Gastrocnemius medialis (tissue), 4 donors: ENCODE measurements around the gene ZNF33A. TPM values are rescaled to one million over a fixed set of nuclear protein-coding genes. Genes with fewer than 3 reads are reported as not detected.
"Not testable (repeated sequence)": the region's sequence is repeated elsewhere in the genome, so short reads cannot be mapped to it uniquely, and the experiment has no call there.

Experiments
- ATAC-seq, 2 donors: fragments of 150-250 bp; one replicate each; pipeline ENCODE4 v1.9.1; 2016
- DNase-seq, 2 donors: peaks; one replicate each; pipeline ENCODE4 v3.0.0-alpha.2; 2019
- H3K27ac ChIP-seq, 4 donors: fragments of 200-600 bp; sonication (generic); 1 replicate in 1 of 4; 2 replicates in 3 of 4; pipeline ENCODE4 v1.5.1; 2016 to 2018; ENCODE audit warnings: mild to moderate bottlenecking in 2 of 4, moderate library complexity in 1 of 4
- H3K27me3 ChIP-seq, 3 donors: fragments of 200-600 bp; sonication (generic) in 2 of 3; 1 replicate in 1 of 3; 2 replicates in 2 of 3; pipeline versions ENCODE4 v1.5.1 to v1.6.0; 2016 to 2019; ENCODE audit warnings: mild to moderate bottlenecking in 1 of 3, moderate library complexity in 1 of 3
- H3K36me3 ChIP-seq, 2 donors: fragments of 200-600 bp; sonication (generic) in 1 of 2; one replicate each; pipeline ENCODE4 v1.5.1; 2017 to 2018
- H3K4me1 ChIP-seq, 2 donors: fragments of 200-600 bp; sonication (generic) in 1 of 2; one replicate each; pipeline ENCODE4 v1.5.1; 2016 to 2017; ENCODE audit warnings: mild to moderate bottlenecking in 2 of 2
- H3K4me3 ChIP-seq, 4 donors: fragments of 200-600 bp; sonication (generic) in 3 of 4; 1 replicate in 1 of 4; 2 replicates in 3 of 4; pipeline ENCODE4 v1.5.1; 2016 to 2019; ENCODE audit warnings: mild to moderate bottlenecking in 2 of 4
- H3K9me3 ChIP-seq, 3 donors: fragments of 200-600 bp; sonication (generic) in 2 of 3; 1 replicate in 1 of 3; 2 replicates in 2 of 3; pipeline ENCODE4 v1.5.1; 2016 to 2019
- CTCF ChIP-seq, 5 experiments: fragments of 450-650 bp in 3 of 5; fragments of 200-600 bp in 2 of 5; sonication (generic) in 2 of 5; IDR thresholded peaks in 4 of 5; conservative IDR thresholded peaks in 1 of 5; 1 replicate in 4 of 5; 2 replicates in 1 of 5; pipeline ENCODE4 v1.5.1; 2016 to 2019; ENCODE audit warnings: antibody characterized with exemption in 5 of 5, mild to moderate bottlenecking in 3 of 5, moderate library complexity in 3 of 5
- POLR2A ChIP-seq, 2 donors: fragments of 450-650 bp; IDR thresholded peaks; one replicate each; pipeline ENCODE4 v1.6.1; 2017; ENCODE audit warnings: antibody characterized with exemption in 2 of 2, mild to moderate bottlenecking in 2 of 2, moderate library complexity in 2 of 2
- in situ Hi-C, 4 donors: fragments of 200-750 bp; cut with MboI; loops; one replicate each; pipeline versions ENCODE4 v1.15.0 to v1.8.0; 2017; ENCODE audit warnings: low sequenced_read_pairs in 4 of 4
- intact Hi-C: fragments of 100-400 bp; cut with DNase I; formaldehyde crosslinking; loops from one replicate; pipeline ENCODE4 v1.15.1; 2023; ENCODE audit warnings: low total_unique reads
- total RNA-seq, 4 donors: library from RNA; depleted of rRNA; stranded (reverse); fragments of >200 nt; gene quantifications; one replicate each; pipeline versions ENCODE4 v1.1.0 to v1.2.3, GENCODE V29; 2016

Gene ZNF33A
- total RNA-seq, 4 donors from 2014 or later = 14.3 to 31.1 (median 16.8) TPM

GRCh38 chr10:38003026-38003425 is 7.4 kb upstream of the ZNF33A start:
- no peak for DNase-seq
- no peak overlapping the region for H3K4me3 ChIP-seq
- H3K27me3 ChIP-seq = no peaks in the 10 kb centered on the region
- in situ Hi-C loops = no loop called here
- ATAC-seq = no peak
- intact Hi-C loops = no loop called here
- H3K9me3 ChIP-seq = no peaks in the 10 kb centered on the region
- no peaks in the 10 kb centered on the region for H3K4me1 ChIP-seq
- H3K27ac ChIP-seq = no peak overlapping the region
- TF ChIP-seq CTCF (IDR thresholded peaks at IDR 0.05 in 4 of 5, conservative IDR thresholded peaks at IDR 0.05 in 1 of 5) (no peak), POLR2A (IDR thresholded peaks at IDR 0.05) (no peak)
- no peaks in the 10 kb centered on the region for H3K36me3 ChIP-seq

- Histone ChIP-seq H3K9me3 (no peaks in the 10 kb centered on the region), H3K4me1 (no peaks in the 10 kb centered on the region), H3K4me3 (no peak overlapping the region), H3K36me3 (no peaks in the 10 kb centered on the region), H3K27me3 (no peaks in the 10 kb centered on the region), H3K27ac (no peak overlapping the region)
- DNase-seq (no peak), ATAC-seq (no peak)
- in situ Hi-C loops = no loop called here
- TF ChIP-seq CTCF (IDR thresholded peaks at IDR 0.05 in 4 of 5, conservative IDR thresholded peaks at IDR 0.05 in 1 of 5) = no peak
- no peak for TF ChIP-seq POLR2A (IDR thresholded peaks at IDR 0.05)
- intact Hi-C loops = no loop called here
Measured at GRCh38 chr10:38003588-38003987, 6.9 kb upstream of the ZNF33A start.

DNA sequence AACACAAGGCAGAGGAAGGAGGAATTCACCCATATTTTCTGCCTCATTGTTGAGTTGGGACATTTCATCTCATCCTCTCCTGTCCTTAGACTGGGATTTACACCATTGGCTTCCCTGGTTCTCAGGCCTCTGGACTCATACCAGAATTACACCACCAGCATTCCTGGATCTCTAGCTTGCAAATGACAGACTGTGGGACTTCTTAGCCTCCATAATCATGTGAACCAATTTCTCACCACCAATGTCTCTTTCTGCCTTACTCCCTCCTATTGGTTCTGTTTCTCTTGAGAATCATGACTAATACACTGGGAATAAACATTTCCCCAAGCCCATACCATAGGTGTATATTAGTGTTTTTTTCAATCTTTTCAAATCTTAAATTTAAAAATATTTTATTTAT is 2.9 kb upstream of the ZNF33A start:
- no peaks in the 10 kb centered on the region for H3K27me3 ChIP-seq
- DNase-seq = no peak
- no peak for ATAC-seq
- peaks cover 9 to 10% of the 10 kb centered on the region in 2 donors for H3K4me1 ChIP-seq
- TF ChIP-seq POLR2A (IDR thresholded peaks at IDR 0.05) = no peak
- no peak for TF ChIP-seq CTCF (IDR thresholded peaks at IDR 0.05 in 4 of 5, conservative IDR thresholded peaks at IDR 0.05 in 1 of 5)
- peaks cover 0 to 1% of the 10 kb centered on the region in 2 donors for H3K36me3 ChIP-seq
- intact Hi-C loops = no loop called here
- H3K27ac ChIP-seq = no peak overlapping the region
- no peaks in the 10 kb centered on the region for H3K9me3 ChIP-seq
- H3K4me3 ChIP-seq = no peak overlapping the region
- in situ Hi-C loops = loop anchor here in 1 of 4 donors (5.0 kb wide), 1 partner anchor 35 kb away; no protein-coding TSS in a partner anchor

GRCh38 chr10:38007991-38008390 is 2.5 kb upstream of the ZNF33A start:
- no peak for ATAC-seq
- peaks cover 0 to 5% of the 10 kb centered on the region in 2 donors for H3K36me3 ChIP-seq
- H3K27ac ChIP-seq = no peak overlapping the region
- no peak for DNase-seq
- no peaks in the 10 kb centered on the region for H3K9me3 ChIP-seq
- intact Hi-C loops (no loop called here), in situ Hi-C loops (loop anchor here in 1 of 4 donors (5.0 kb wide), 1 partner anchor 36 kb away; no protein-coding TSS in a partner anchor)
- H3K4me1 ChIP-seq = peaks cover 9 to 10% of the 10 kb centered on the region in 2 donors
- no peaks in the 10 kb centered on the region for H3K27me3 ChIP-seq
- TF ChIP-seq POLR2A (IDR thresholded peaks at IDR 0.05) (no peak), CTCF (IDR thresholded peaks at IDR 0.05 in 4 of 5, conservative IDR thresholded peaks at IDR 0.05 in 1 of 5) (no peak)
- no peak overlapping the region for H3K4me3 ChIP-seq

- no peak overlapping the region for H3K27ac ChIP-seq
- in situ Hi-C loops = no loop called here
- TF ChIP-seq POLR2A (IDR thresholded peaks at IDR 0.05) (no peak), CTCF (IDR thresholded peaks at IDR 0.05 in 4 of 5, conservative IDR thresholded peaks at IDR 0.05 in 1 of 5) (no peak)
- ATAC-seq (no peak), DNase-seq (no peak)
- H3K4me3 ChIP-seq = no peak overlapping the region
- peaks cover 7 to 8% of the 10 kb centered on the region in 2 donors for H3K4me1 ChIP-seq
- intact Hi-C loops = loop anchor here (10.0 kb wide), 1 partner anchor 388 kb away; no protein-coding TSS in a partner anchor
- H3K9me3 ChIP-seq = no peaks in the 10 kb centered on the region
- H3K36me3 ChIP-seq = peaks cover 0 to 81% of the 10 kb centered on the region in 2 donors
- H3K27me3 ChIP-seq = no peaks in the 10 kb centered on the region
Measured at GRCh38 chr10:38016354-38016753, 5.9 kb downstream of the ZNF33A start.

DNA sequence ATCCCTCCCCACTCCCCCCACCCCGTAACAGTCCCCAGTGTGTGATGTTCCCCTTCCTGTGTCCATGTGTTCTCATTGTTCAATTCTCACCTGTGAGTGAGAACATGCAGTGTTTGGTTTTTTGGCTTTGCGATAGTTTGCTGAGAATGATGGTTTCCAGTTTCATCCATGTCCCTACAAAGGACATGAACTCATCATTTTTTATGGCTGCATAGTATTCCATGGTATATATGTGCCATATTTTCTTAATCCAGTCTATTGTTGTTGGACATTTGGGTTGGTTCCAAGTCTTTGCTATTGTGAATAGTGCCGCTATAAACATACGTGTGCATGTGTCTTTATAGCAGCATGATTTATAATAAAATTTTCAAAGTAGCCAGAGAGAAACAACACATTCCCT is 8.6 kb downstream of the ZNF33A start:
- H3K4me1 ChIP-seq, H3K27ac ChIP-seq, H3K9me3 ChIP-seq, H3K4me3 ChIP-seq, H3K27me3 ChIP-seq, ATAC-seq, DNase-seq, in situ Hi-C loops: not testable (repeated sequence)
- H3K36me3 ChIP-seq = peaks cover 0 to 81% of the 10 kb centered on the region in 2 donors
- intact Hi-C loops = loop anchor here (10.0 kb wide), 1 partner anchor 386 kb away; no protein-coding TSS in a partner anchor
